T-helper 22 cell (primary cell): ENCODE data around the gene GRAP.
"Not testable (repeated sequence)": the region's sequence is repeated elsewhere in the genome, so short reads cannot be mapped to it uniquely, and the experiment has no call there.

ENCODE experiments used
- DNase-seq: peaks from one replicate; pipeline ENCODE4 v3.0.0-alpha.2; 2020; ENCODE audit warnings: low read depth

The GRAP gene

DNA sequence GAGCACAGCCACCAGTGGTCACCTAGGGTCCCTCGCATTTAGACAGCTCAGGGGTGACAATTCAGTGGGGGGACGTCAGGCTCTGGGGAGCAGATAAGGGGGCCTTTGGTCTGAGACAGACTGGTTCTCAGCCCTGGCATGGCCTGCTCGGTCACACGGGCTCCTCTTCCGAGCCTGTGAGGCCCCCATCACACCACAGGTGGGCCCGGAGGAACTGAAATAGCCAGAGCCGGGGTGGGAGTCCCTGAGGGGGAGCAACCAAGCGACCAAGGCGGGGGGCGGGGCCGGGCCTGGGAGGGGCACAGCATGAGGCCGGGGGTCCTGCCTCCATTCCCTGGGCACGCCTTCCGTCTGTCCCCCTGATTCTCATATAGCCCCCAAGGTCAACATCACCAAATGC is 4.4 kb downstream of the GRAP start:
- DNase-seq, result not testable (repeated sequence)

DNA sequence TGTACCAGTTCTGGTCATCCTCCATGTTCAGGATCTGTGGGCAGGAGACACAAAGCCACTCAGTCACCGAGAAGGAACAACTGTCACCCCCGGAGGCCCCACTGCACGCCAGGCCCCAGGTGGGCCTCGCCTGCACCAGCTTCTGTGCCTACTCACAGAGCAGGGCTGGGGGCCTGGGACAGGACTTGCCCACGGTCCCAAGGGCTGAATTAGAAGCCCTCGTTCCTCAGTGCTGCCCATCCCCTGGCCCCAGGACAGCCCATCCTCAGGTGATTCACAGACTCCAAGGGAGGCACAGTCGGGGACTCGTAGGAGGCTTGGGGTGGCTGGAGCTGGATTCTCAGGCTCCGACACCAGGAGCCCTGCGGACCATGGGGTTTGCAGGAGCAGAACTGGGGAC is 4.9 kb downstream of the GRAP start:
- DNase-seq, result not testable (repeated sequence)

DNA sequence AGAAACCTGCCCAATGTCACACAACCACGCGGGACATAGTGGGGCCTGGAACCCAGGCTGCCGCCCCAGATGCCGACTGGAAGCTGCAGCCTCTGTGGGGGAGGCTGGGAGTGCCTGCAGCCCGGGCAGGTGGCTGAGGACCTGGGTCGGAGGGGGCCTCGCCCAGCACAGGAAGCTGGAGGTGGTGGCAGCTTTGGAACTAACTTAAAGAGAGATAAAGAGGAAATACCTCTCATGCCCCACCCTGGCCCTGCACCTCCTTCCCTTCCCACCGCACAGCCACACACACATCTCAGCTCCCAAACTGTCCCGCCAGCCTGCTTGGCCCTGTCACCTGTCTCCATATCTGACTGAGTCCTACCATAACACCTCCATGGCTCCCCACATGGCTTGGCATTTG is 6.4 kb downstream of the GRAP start:
- not testable (repeated sequence) for DNase-seq

DNA sequence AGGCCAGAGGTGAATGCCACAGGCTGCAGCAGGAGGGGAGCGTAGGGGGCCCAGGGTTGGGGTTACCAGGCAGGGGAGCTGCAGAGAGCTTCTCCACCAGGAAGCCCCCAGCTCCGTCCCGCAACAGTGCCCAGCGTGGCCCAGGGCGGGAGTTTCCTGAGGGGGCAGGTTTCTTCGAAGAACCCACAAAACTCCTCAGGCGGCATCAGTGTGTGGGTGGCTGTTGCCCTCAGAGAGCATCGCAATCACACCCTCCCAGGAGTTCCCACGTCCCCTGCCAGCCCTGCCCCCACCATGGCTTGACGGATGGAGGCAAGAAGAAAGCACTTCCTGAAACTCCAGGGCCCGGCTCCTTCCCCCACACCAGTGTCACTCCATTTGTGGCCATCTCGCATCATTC is 8.0 kb downstream of the GRAP start:
- DNase-seq, result not testable (repeated sequence)

DNA sequence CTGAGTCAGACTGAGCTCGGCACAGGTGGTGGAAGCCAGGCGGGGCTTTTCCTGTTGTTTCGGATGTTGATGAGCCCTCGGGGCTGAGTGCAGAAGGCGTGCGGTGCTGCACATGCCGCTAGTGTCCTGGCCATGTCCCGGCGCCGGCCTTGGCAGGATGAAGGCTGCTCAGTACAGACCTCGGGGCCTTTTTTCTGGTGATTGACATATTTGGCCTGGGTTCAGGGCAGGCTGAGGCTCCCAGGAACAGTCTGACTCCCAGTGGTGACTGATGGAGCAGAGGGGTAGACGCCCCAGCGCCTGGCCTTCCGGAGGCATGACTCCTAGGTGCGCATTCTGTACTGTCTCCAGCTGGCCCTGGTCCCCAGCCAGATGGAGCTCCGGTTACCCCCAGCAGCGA is 8.8 kb downstream of the GRAP start:
- DNase-seq, result not testable (repeated sequence)

DNA sequence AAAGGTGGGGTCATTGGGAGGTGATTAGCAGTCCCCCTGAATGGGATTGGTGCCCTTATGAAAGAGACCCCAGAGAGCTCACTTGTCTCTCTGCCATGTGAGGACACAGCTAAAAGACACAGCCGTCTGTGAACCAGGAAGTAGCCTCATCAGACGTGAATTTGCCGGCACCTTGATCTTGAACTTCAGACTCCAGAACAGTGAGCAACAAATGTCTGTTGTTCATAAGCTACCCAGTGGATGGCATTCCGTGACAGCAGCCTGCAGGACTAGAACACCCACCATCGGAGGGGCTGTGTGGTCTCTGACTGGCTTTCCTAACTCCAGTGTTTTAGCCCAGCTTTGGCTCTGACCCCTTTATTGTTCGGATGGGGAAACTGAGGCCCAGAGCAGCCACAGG is 9.2 kb downstream of the GRAP start:
- not testable (repeated sequence) for DNase-seq

DNA sequence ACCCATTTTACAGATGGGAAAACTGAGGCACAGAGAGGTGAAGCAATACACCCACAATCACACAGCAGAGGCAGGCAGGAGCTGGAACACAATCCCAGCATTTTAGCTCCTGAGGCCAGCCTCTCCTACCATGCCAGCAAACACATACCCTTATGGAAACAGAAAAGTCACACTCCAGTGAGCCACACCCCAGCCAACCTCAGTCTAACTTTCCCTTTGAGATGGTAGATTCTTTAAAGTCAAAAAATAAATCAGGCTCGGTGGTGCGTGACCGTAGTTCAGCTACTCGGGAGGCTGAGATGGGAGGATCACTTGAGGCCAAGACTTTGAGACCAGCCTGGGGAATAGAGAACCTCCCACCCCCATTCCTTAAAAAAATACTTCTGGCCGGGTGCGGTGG is 10.6 kb downstream of the GRAP start:
- DNase-seq, result not testable (repeated sequence)

DNA sequence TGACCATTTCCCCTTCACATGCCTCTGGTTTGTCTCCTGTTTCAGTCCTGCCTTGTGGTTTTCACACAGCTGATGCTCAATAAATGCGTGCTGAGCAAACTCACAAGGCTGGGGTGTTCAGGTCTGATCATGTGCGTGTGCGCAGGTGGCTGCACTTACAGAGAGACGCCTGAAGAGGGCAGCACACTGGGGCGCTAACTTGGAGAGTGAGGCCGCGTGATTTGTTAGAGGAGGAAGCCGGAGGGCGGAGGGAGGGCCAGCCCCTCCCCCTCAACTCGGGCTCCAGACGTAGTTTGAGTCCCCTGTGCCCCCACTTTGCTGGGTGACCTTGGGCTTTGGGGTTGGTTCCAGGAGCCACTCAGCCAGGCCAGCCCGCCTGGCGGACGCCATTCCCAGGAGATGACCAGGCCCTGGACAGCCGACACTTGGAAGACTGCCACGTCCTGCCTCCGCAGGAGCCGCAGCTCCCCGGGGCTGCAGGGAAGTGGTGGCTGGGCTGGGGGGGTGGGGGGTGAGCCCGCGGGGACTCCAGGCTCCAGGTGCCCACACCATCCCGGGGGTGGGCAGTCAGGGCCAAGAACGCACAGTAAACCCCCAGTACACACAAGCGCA is 14.3 kb downstream of the GRAP start:
- DNase-seq, result not testable (repeated sequence)

DNA sequence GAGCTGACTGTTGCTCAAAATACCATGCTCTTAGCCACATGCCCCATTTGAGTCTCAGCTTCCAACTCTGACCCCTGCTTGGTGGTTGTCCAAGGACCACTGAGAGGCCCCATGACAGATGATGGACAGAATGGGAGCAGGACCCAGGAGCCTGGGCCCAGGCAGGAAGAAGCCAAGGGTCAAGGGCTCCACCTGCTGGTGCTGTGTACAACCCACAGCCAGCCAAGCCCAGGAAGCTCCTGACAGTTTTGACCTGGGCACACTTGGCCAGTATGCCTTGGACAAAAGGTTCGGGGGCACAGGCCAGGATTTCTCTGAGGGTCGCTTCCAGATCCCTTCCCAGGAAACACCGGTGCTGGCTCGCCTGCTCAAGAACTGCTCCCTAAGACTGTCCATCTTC is 15.0 kb downstream of the GRAP start:
- DNase-seq, result not testable (repeated sequence)

DNA sequence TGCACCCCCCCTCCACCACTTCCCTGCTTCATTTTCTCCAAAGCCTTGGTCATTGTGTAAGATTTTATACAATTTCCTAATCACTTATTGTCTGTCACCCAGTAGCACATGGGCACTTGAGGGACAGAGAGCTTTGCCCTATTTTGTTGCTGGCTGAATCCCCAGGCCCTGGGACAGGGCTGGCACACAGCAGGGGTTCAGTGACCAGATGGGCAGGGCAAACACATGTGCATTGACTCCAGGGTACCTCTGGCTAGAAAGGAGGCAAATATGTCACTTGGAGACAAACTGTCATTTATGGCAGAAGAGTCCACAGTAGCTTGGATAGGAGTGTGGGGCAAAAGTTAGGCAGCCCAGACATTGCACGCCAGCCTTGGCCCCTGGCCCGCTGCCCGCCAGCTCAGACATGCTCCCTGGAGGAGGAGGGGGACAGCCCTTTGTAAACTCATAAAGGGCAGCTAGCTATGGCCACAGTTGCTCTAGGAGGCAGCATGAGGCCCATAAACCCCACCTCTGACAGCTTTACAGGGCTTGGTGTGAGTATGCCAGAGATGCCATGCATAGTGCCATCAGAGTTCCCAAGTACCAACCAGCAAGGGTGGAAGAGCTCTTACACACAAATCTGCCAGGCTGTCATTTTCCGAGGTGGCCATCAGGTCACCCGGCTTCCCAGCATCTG is 15.8 kb downstream of the GRAP start:
- DNase-seq, result not testable (repeated sequence)

DNA sequence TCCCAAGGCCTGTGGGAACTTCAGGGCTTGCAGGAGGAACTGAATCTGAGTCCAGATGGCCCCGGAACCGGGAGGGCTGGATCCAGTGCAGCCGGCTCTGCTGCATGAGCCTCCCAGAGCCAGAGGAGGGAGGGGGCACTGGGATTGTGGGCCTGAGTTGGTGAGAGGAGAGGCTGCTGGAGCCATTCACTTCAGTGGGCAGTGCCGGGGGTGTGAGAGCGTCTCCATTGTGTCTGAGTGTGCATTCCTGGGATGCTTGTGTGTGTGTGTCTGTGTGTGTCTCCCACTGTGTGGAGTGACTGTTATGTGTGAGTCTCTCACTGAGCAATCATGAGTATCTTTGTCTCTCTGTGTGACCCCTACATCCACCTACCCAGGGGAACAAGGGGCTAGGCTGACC is 17.0 kb downstream of the GRAP start:
- DNase-seq, result not testable (repeated sequence)

DNA sequence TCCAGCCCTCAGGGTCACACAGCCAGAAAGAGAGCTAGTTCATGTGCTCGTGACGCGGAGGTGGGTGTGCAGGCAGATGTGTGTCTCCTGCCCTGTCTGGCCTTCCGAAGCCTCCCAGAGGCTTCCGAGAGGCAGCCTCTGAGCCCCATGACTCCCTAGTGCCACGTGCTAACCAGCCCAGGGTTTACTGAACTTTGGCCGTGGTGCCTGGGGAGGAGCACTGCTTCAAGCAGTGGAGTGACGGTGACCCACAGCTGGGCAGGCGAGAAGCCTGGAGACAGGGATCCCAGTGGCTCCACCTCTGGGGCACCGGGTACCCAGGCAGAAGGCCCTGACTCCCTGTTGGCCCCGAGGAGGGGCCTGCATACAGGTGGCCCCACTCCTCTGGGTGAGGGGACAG is 18.1 kb downstream of the GRAP start:
- not testable (repeated sequence) for DNase-seq

DNA sequence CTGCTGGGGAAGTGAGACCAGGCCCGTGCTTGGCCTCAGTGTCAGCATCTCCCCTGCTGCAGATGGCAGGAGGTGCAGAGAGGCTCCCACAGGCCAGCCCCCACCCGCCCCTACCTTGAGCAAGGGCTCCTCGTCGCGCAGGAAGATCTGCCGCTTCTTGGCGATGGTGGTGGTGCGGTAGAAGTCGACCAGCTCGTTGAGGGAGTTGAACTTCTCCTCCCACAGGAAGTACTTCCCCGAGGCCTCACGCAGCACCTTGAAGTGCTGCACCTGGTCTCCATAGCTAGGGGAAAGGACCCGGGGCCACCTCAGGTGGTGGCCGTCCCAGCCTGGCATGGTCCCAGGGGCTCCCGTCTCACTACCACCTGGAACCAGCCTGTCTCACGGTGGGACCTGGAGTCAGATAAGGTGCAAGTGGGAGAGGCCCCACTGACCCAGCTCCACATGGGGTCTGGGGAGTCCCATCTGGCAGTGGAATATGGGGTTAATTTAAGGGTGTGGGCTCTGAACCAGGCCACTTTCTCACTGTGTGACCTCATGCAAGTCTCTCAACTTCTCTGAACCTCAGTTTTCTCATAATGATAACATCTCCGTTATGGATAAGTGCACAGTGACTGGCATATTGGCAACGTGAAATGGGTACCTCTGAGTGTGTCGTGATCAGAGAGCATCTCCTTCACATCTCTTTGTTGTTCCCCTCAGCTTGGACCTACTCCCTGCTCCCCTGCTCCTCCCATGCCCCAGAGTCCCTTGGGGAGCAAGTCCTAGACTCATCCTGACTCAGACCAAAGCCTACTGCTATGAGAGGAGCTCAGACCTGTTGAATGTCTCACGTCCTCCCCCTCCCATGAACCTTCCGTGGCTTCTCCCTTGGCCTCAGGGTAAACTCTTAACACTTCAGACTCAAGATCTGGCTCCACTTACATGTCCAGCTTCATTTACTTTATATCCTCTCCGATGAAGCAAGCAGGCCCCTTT is 22.4 kb downstream of the GRAP start:
- DNase-seq, result no peak

DNA sequence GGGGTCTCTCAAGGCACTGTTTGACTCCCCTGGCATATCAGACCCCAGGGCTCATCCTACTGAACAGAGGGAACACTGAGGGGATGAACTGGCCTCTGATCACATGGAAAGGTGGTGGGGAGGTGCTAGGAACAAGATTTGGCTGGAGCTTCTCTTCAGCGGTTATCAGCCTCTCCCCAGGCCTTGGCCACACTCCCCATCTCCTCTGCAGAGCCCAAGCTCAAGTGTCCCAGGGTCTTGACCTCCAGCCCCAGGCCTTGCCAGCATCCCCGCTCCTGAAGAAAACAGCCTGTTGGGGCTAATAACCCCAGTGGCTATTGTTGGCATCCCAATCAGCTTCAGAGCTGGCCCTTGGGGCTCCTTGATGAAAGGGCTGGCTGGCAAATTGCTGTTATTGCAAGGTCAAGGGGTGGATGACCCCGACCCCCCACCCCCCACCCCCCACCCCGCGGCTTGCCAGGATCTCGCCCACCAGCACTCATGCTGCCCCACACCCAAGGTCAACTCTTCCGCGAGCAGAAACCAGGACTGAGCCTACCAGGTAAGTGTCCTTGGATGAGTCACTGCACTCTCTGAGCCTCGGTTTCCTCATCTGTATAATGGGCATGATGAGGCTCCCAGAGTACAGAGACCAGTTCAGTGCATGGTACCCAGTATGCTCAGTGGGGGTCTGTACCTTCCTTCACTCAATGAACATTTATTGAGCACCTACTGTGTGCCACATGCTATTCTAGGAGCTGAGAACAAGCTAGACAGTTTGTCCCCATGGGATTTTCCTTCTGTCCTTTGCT is 23.4 kb downstream of the GRAP start:
- no peak for DNase-seq

DNA sequence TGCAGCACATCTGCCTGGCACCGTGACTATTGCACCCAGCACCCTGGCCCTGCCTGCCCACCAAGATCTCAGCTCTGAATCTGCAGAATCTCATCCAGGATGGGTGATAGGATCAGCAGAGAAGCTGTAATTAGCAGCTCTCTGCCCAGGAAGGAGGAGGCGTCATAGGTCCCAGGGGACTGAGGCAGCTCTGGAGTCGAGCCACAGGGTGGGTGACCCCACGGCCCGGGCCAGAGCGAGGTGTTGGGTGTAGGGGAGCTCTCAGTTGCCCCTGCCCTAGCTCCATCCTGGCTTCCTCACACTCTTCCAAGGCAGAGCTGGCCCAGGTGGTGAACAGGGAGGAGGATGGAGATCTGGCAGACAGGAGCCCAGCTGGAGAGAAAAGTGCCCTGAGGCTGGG is 24.0 kb downstream of the GRAP start:
- DNase-seq, result no peak

DNA sequence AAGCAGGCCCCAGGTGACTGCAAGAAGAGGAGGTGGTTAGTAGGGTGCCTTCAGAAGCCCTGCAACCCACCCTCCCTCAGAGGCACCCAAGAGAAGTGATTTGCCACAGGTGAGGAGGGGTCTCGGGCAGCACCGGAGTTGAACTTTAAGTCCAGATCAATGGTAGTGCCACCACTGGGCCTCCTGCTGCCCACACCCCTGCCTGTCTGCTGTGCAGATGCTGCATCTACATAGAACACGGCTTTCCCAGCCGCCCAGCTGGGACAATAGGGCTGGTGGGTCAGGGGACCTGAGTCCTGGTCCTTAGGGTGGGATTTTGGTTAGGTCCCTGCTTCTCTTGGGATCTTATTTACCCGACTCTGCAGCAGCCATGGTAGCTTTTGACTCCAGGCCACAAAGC is 24.6 kb downstream of the GRAP start:
- DNase-seq, result no peak

DNA sequence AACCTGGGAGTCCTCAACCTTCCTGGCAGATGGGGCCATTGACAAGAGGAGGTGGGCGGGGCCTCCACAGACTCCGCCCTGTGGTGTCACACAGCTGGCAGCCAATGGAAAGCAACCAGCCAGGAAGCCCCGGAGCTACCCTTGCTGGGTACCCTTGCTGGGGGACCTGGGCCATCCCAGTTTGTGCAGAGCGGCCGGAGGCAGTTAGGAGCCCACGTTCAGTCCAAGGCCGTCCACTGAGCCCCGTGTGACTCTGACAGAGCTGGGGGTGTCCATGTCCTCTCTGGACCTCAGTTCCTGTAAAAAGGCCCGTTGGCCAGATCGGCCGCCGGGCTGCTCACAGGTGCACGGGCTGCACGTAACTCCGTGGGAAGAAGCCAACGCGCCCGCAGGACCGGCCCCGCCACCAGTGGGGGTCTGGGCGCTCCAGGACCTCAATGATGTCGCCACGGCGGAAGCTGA is 25.1 kb downstream of the GRAP start:
- no peak for DNase-seq

DNA sequence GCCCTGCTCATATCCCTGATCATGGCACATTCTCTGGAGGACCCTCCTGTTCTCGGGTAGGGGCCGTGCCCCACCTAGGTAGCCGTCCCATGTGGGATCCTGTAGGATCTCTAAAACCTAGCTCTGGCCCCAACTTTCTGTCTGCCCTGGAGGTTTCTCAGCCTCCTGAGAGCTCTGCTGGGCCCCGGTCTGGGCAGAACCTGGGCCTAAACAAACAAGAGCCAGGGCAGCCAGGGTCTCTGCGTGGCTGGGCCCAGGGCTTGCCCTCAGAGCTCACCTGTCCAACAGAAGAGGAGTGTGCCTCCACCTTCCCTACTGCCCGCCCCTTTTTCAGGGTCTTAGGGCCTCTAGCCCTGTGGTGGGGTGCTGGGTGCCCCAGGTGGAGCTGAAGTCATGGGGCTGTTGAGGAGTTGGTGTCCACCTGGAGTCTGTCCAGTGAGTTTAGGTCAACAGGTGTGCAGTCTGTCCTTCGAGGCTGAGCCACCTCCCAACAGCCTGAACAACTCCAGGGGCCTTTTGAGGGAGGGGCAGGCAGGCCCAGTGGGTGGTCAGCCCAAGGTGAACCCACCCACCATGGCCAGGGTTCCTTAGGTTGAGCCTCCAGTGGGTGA is 25.6 kb downstream of the GRAP start:
- not testable (repeated sequence) for DNase-seq

DNA sequence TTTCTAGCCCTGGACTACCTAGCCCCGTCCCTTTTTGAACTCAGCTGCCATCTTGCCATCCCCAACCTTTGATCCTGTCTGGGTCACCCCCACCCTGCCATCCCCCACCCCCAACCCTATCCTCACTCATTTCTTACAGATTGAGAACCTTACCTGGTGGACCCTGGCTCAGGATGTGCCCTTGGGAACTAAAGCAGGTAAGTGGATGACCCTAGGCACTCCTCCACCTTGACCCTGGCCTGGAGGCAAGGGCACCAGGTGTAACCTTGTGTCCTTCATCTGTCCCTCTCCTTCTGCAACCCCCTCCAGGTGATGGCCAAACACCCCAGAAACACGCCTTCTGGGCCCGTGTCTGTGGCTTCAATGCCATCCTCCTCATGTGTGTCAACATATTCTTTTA is 26.7 kb downstream of the GRAP start:
- no peak for DNase-seq

DNA sequence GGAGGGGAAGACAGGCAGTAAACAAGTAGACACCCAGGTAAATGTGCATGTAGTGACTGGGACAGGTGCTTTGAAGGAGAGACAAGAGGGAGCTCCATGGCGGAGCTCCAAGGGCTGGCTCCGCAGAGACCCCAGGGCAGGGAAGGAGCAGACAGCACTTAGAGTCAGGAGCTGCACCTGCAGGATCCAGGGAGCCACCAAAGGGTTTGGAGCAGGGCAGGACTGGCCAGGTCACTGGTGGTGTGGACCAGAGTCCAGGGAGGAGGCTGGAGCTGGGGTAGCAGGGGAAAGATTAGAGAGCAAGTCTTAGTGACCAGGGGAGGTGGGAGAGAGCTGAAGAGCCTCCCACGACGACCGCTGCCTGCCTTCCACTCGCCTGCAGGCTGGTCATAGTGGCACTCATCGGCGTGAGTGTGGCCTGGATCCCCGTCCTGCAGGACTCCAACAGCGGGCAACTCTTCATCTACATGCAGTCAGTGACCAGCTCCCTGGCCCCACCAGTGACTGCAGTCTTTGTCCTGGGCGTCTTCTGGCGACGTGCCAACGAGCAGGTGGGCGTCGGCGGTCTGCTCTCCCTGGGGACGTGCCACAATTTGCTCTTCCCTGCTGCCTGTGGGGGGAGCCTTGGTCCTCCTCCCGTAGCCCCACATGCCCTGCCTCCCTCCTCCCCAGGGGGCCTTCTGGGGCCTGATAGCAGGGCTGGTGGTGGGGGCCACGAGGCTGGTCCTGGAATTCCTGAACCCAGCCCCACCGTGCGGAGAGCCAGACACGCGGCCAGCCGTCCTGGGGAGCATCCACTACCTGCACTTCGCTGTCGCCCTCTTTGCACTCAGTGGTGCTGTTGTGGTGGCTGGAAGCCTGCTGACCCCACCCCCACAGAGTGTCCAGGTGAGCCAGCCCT is 27.5 kb downstream of the GRAP start:
- DNase-seq, result no peak
